Psoas muscle (tissue), 8 donors: ENCODE results near the gene IFNL3. TPM values are rescaled to one million over a fixed set of nuclear protein-coding genes. Genes with fewer than 3 reads are reported as not detected.
"Not testable (repeated sequence)": the region's sequence is repeated elsewhere in the genome, so short reads cannot be mapped to it uniquely, and the experiment has no call there.

Experiments used
- ATAC-seq, 4 donors: fragments of 200-7000 bp; cut with Tn5 transposase; one replicate each; pipeline ENCODE4 v1.9.1; 2020; ENCODE audit warnings: moderate library complexity in 3 of 4, mild to moderate bottlenecking in 2 of 4
- DNase-seq, 2 donors: peaks; one replicate each; pipeline ENCODE4 v3.0.0-alpha.2; 2020
- H3K27ac ChIP-seq: fragments of 200-600 bp; one replicate; pipeline ENCODE4 v1.8.0; 2022
- H3K27me3 ChIP-seq, 3 donors: fragments of 200-600 bp in 1 of 3; one replicate each; pipeline versions ENCODE4 v1.6.1 to v1.8.0; 2013 to 2022; ENCODE audit warnings: low read length in 2 of 3, mild to moderate bottlenecking in 2 of 3, moderate library complexity in 1 of 3; ENCODE audit not compliant: insufficient read depth in 3 of 3
- H3K36me3 ChIP-seq, 2 donors: fragments of 200-600 bp in 1 of 2; one replicate each; pipeline versions ENCODE4 v1.6.1 to v1.8.0; 2013 to 2022; ENCODE audit warnings: low read depth in 1 of 2, mild to moderate bottlenecking in 1 of 2, moderate library complexity in 1 of 2; ENCODE audit not compliant: insufficient read depth in 1 of 2
- H3K4me1 ChIP-seq: fragments of 200-600 bp; one replicate; pipeline ENCODE4 v1.8.0; 2022
- H3K4me3 ChIP-seq: fragments of 200-600 bp; one replicate; pipeline ENCODE4 v1.8.0; 2022; ENCODE audit warnings: mild to moderate bottlenecking
- H3K9me3 ChIP-seq: fragments of 200-600 bp; one replicate; pipeline ENCODE4 v1.8.0; 2022
- CTCF ChIP-seq: fragments of 200-600 bp; IDR thresholded peaks from one replicate; pipeline ENCODE4 v1.8.0; 2022; ENCODE audit warnings: antibody characterized with exemption
- WGBS, 3 donors: extraction: QIAGEN DNeasy Blood & Tissue Kit; methylation state at CpG; one replicate each; pipeline versions ENCODE4 v1.1.6 to v1.1.7; 2013; 5-methylcytosine and 5-hydroxymethylcytosine counted together
- intact Hi-C, 2 donors: fragments of 100-400 bp; cut with DNase I; formaldehyde crosslinking; loops; one replicate each; pipeline versions ENCODE4 v1.11.0 to v1.14.2; 2022
- polyA plus RNA-seq, 3 donors: library from polyadenylated mRNA; stranded (reverse); fragments of 200-250 nt; gene quantifications; one replicate each; pipeline ENCODE4 v1.2.3, GENCODE V29; 2013
- total RNA-seq, 4 donors: library from RNA; stranded (reverse); fragmentation: NEBNext Ultra II Directional in 2 of 4; extraction: Animal tissue kit (Norgen Biotek cat#: 25700) in 2 of 4; gene quantifications; one replicate each; pipeline versions ENCODE4 v1.2.1 to v1.2.4, GENCODE V29; 2021 to 2023
- donor health status: healthy with polysubstance abuse.
- donor health status: DM: no; HTN: no; CAD: no; lungs with moderate emphysema.
- donor health status: Bipolar disorder and iron deficiency.
- donor health status: healthy.
- donor health status: DM: yes; HTN: yes; CAD: no.
- donor health status: DM: no; HTN: no; CAD: no.
- donor health status: DM: no; HTN: no; CAD: no.
- donor health status: DM: yes; HTN: yes; CAD: no.

The IFNL3 gene
- total and polyA plus RNA-seq, 7 donors: not detected

- intact Hi-C loops: no loop called here
- Histone ChIP-seq H3K36me3 (no peaks in the 10 kb centered on the region), H3K27me3 (peaks cover 0 to 37% (median 8%) of the 10 kb centered on the region in 3 donors), H3K9me3 (no peaks in the 10 kb centered on the region), H3K27ac (no peak overlapping the region), H3K4me1 (no peaks in the 10 kb centered on the region), H3K4me3 (no peak overlapping the region)
- WGBS, 3 donors: 77 to 79% (median 78%) methylated on average over 15 of the region's 15 CpGs
- DNase-seq (no peak), ATAC-seq (no peak)
- no peak for TF ChIP-seq CTCF
Observed at GRCh38 chr19:39218230-39219007, 26.4 kb downstream of the IFNL3 start.

GRCh38 chr19:39217094-39217493 is 27.7 kb downstream of the IFNL3 start:
- no peak for TF ChIP-seq CTCF
- Histone ChIP-seq H3K36me3 (no peaks in the 10 kb centered on the region), H3K27ac (no peak overlapping the region), H3K9me3 (no peaks in the 10 kb centered on the region), H3K4me1 (no peaks in the 10 kb centered on the region), H3K4me3 (no peak overlapping the region), H3K27me3 (peaks cover 0 to 25% (median 8%) of the 10 kb centered on the region in 3 donors)
- no peak for ATAC-seq
- WGBS, 3 donors: 80 to 85% (median 81%) methylated on average over 5 of the region's 5 CpGs
- DNase-seq: no peak
- intact Hi-C loops: no loop called here

- DNase-seq, H3K27ac ChIP-seq, H3K9me3 ChIP-seq, ATAC-seq, intact Hi-C loops, H3K4me3 ChIP-seq, H3K4me1 ChIP-seq, H3K36me3 ChIP-seq: not testable (repeated sequence)
- H3K27me3 ChIP-seq: peaks cover 0 to 25% (median 3%) of the 10 kb centered on the region in 3 donors
- 88 to 91% (median 90%) methylated on average over 3 of the region's 3 CpGs for whole genome bisulfite sequencing, 3 donors
Observed at GRCh38 chr19:39215323-39215722, 29.5 kb downstream of the IFNL3 start.

- Histone ChIP-seq H3K27me3 (peaks cover 0 to 21% (median 0%) of the 10 kb centered on the region in 3 donors), H3K4me3 (no peak overlapping the region), H3K9me3 (no peaks in the 10 kb centered on the region), H3K4me1 (no peaks in the 10 kb centered on the region), H3K27ac (no peak overlapping the region), H3K36me3 (no peaks in the 10 kb centered on the region)
- ATAC-seq (no peak), DNase-seq (no peak)
- WGBS, 3 donors: 14 to 16% (median 15%) methylated on average over 8 of the region's 8 CpGs
- no peak for TF ChIP-seq CTCF
- intact Hi-C loops: no loop called here
Observed at GRCh38 chr19:39212375-39212742, 32.4 kb downstream of the IFNL3 start.

GRCh38 chr19:39211731-39212374 is 33.0 kb downstream of the IFNL3 start:
- intact Hi-C loops: no loop called here
- DNase-seq (no peak), ATAC-seq (no peak)
- no peak overlapping the region for H3K27ac ChIP-seq
- no peaks in the 10 kb centered on the region for H3K4me1 ChIP-seq
- H3K4me3 ChIP-seq: no peak overlapping the region
- TF ChIP-seq CTCF: no peak
- H3K27me3 ChIP-seq: peaks cover 0 to 21% (median 0%) of the 10 kb centered on the region in 3 donors
- WGBS, 3 donors: 54 to 62% (median 59%) methylated on average over 12 to 13 of the region's 13 CpGs
- H3K9me3 ChIP-seq: no peaks in the 10 kb centered on the region
- no peaks in the 10 kb centered on the region for H3K36me3 ChIP-seq
